Vagina (tissue), 2 donors: Measurements from ENCODE around the gene PCDHGB6. TPM values are rescaled to one million over a fixed set of nuclear protein-coding genes. Genes with fewer than 3 reads are reported as not detected.
"Not testable (repeated sequence)": the region's sequence is repeated elsewhere in the genome, so short reads cannot be mapped to it uniquely, and the experiment has no call there.

Experiments
- DNase-seq, 2 donors: peaks; one replicate each; pipeline ENCODE4 v3.0.0-alpha.2; 2017; ENCODE audit errors: extremely low spot score in 2 of 2
- H3K27ac ChIP-seq: fragments of 200-600 bp; sonication (generic); one replicate; pipeline ENCODE4 v1.5.1; 2019
- H3K27me3 ChIP-seq: fragments of 200-600 bp; sonication (generic); one replicate; pipeline ENCODE4 v1.5.1; 2019
- H3K36me3 ChIP-seq, 2 donors: fragments of 200-600 bp; sonication (generic); one replicate each; pipeline ENCODE4 v1.5.1; 2017 to 2019
- H3K4me1 ChIP-seq: fragments of 200-600 bp; sonication (generic); one replicate; pipeline ENCODE4 v1.5.1; 2019
- H3K4me3 ChIP-seq, 2 donors: fragments of 200-600 bp; sonication (generic); 1 replicate in 1 of 2; 2 replicates in 1 of 2; pipeline ENCODE4 v1.5.1; 2016 to 2019
- H3K9me3 ChIP-seq: fragments of 200-600 bp; sonication (generic); one replicate; pipeline ENCODE4 v1.5.1; 2019
- CTCF ChIP-seq, 3 experiments: fragments of 450-650 bp in 2 of 3; fragments of 200-600 bp in 1 of 3; sonication (generic) in 1 of 3; IDR thresholded peaks; one replicate each; pipeline ENCODE4 v1.5.1; 2017 to 2019; ENCODE audit warnings: antibody characterized with exemption in 3 of 3, mild to moderate bottlenecking in 2 of 3, moderate library complexity in 2 of 3
- POLR2A ChIP-seq, 2 donors: fragments of 450-650 bp; IDR thresholded peaks; one replicate each; pipeline ENCODE4 v1.6.1; 2017; ENCODE audit warnings: antibody characterized with exemption in 2 of 2, mild to moderate bottlenecking in 2 of 2, moderate library complexity in 2 of 2
- POLR2AphosphoS5 ChIP-seq, 2 donors: sonication (generic); formaldehyde crosslinking; IDR thresholded peaks; one replicate each; pipeline ENCODE4 v1.9.0; 2017; ENCODE audit warnings: antibody characterized with exemption in 2 of 2, mild to moderate bottlenecking in 2 of 2, low read depth in 1 of 2; ENCODE audit not compliant: insufficient read depth in 1 of 2
- intact Hi-C: fragments of 100-400 bp; cut with DNase I; formaldehyde crosslinking; loops from one replicate; pipeline ENCODE4 v1.15.1; 2023
- total RNA-seq: library from RNA; depleted of rRNA; stranded (reverse); fragments of >200 nt; gene quantifications from one replicate; pipeline ENCODE4 v1.2.3, GENCODE V29; 2016

The PCDHGB6 gene
- total RNA-seq = 12.5 TPM

GRCh38 chr5:141407790-141408505 is at the start of gene PCDHGB6:
Gene PCDHGB6, plus strand, starts transcription at chr5:141408021. Its CDS starts 182 bp downstream, at chr5:141408203.
- Histone ChIP-seq H3K9me3 (peaks cover 87% of the 10 kb centered on the region), H3K4me3 (peak within 1 kb of the TSS; percentile 5 to 13)
- DNase-seq, H3K4me1 ChIP-seq, H3K36me3 ChIP-seq, intact Hi-C loops, H3K27ac ChIP-seq, H3K27me3 ChIP-seq: not testable (repeated sequence)
- TF ChIP-seq CTCF (IDR thresholded peaks at IDR 0.05) = peak in 1 of 3 experiments; percentile 22

- Histone ChIP-seq H3K36me3 (no peaks in the 10 kb centered on the region), H3K9me3 (peaks cover 67% of the 10 kb centered on the region)
- intact Hi-C loops = no loop called here
Measured at GRCh38 chr5:141359790-141360426, 47.9 kb upstream of the PCDHGB6 start, which contains the start of gene PCDHGB2. Gene PCDHGB2, plus strand, starts transcription at chr5:141359994. Its CDS starts 142 bp downstream, at chr5:141360136.

GRCh38 chr5:141360685-141361084 is 47.1 kb upstream of the PCDHGB6 start:
- H3K9me3 ChIP-seq = peaks cover 67% of the 10 kb centered on the region
- TF ChIP-seq POLR2A (IDR thresholded peaks at IDR 0.05) = no peak
- no peak for TF ChIP-seq CTCF (IDR thresholded peaks at IDR 0.05)
- no peak for TF ChIP-seq POLR2AphosphoS5 (IDR thresholded peaks at IDR 0.05; ENCODE audit: insufficient read depth in 1 of 2, low read depth in 1 of 2)
- H3K27me3 ChIP-seq = no peaks in the 10 kb centered on the region
- H3K4me1 ChIP-seq = no peaks in the 10 kb centered on the region
- H3K4me3 ChIP-seq = no peak overlapping the region
- intact Hi-C loops = no loop called here
- no peaks in the 10 kb centered on the region for H3K36me3 ChIP-seq
- H3K27ac ChIP-seq = no peak overlapping the region
- DNase-seq = no peak

More at GRCh38 chr5:141359790-141360426, 47.9 kb upstream of the PCDHGB6 start, which contains the start of gene PCDHGB2:
- H3K27me3 ChIP-seq = no peaks in the 10 kb centered on the region
- no peak for TF ChIP-seq POLR2AphosphoS5 (IDR thresholded peaks at IDR 0.05; ENCODE audit: insufficient read depth in 1 of 2, low read depth in 1 of 2)
- no peak for TF ChIP-seq CTCF (IDR thresholded peaks at IDR 0.05)
- no peak for TF ChIP-seq POLR2A (IDR thresholded peaks at IDR 0.05)
- peak within 1 kb of the TSS in 1 of 2 donors; percentile 11 for H3K4me3 ChIP-seq
- H3K4me1 ChIP-seq = no peaks in the 10 kb centered on the region
- no peak for DNase-seq
- H3K27ac ChIP-seq = no peak within 1 kb of the TSS

- no peaks in the 10 kb centered on the region for H3K27me3 ChIP-seq
- no peak for DNase-seq
- H3K4me1 ChIP-seq = no peaks in the 10 kb centered on the region
- TF ChIP-seq CTCF (IDR thresholded peaks at IDR 0.05) (no peak), POLR2A (IDR thresholded peaks at IDR 0.05) (no peak), POLR2AphosphoS5 (IDR thresholded peaks at IDR 0.05; ENCODE audit: insufficient read depth in 1 of 2, low read depth in 1 of 2) (no peak)
- intact Hi-C loops = no loop called here
- H3K4me3 ChIP-seq = no peak overlapping the region
- peaks cover 68% of the 10 kb centered on the region for H3K9me3 ChIP-seq
- H3K27ac ChIP-seq = no peak overlapping the region
- no peaks in the 10 kb centered on the region for H3K36me3 ChIP-seq
Measured at GRCh38 chr5:141362719-141363118, 45.1 kb upstream of the PCDHGB6 start.
